GM12878 (cell line): ENCODE results near the gene PTPN2. TPM values are rescaled to one million over a fixed set of nuclear protein-coding genes. Genes with fewer than 3 reads are reported as not detected.

Source experiments
- ATAC-seq: fragments of 200-7000 bp; cut with Tn5 transposase; 3 replicates; pipeline ENCODE4 v1.9.1; 2020; ENCODE audit warnings: mild to moderate bottlenecking, moderate library complexity
- BruUV-seq: library from RNA; stranded (reverse); fragments of 400-500 nt; replicated peaks from 2 replicates; lab custom pipeline; 2021; lab: Mats Ljungman, UMichigan
- CTCF ChIA-PET: fragments of 300-600 bp; sonication (Branson Sonifier 250); formaldehyde crosslinking; extraction: SDS; loops from one replicate; lab custom pipeline; 2021; ENCODE audit warnings: inconsistent platforms; lab: Yijun Ruan, JAX
- POLR2A ChIA-PET: fragments of 350-600 bp; formaldehyde crosslinking; extraction: SDS; loops from one replicate; lab custom pipeline; 2021; ENCODE audit warnings: inconsistent platforms; lab: Charles Lee
- RAD21 ChIA-PET: fragments of 300-600 bp; sonication (Branson Sonifier 250); formaldehyde crosslinking; loops from one replicate; lab custom pipeline; 2023; ENCODE audit warnings: antibody characterized with exemption; ENCODE audit not compliant: unreplicated experiment; lab: Charles Lee
- SMC1A ChIA-PET: fragments of 300-600 bp; sonication (Branson Sonifier 250); formaldehyde crosslinking; loops from one replicate; lab custom pipeline; 2023; ENCODE audit not compliant: unreplicated experiment, uncharacterized antibody; lab: Charles Lee
- DNase-seq: peaks from one replicate; pipeline ENCODE4 v3.0.0-alpha.2; 2011; ENCODE audit warnings: low read depth, low spot score
- FAIRE-seq: peaks from 3 replicates; lab custom pipeline; 2011; peaks lifted over from hg19 to GRCh38; lab: Jason Lieb, UNC
- H2AFZ ChIP-seq: 2 replicates; pipeline ENCODE4 v1.6.0; 2011; ENCODE audit warnings: low read depth, low read length, control low read depth; ENCODE audit not compliant: control insufficient read depth
- H3K27ac ChIP-seq: 2 replicates; pipeline ENCODE4 v1.5.1; 2011; ENCODE audit warnings: control low read depth; ENCODE audit not compliant: control insufficient read depth, insufficient read depth
- H3K27me3 ChIP-seq, 2 experiments: replicated peaks in 1 of 2; 2 replicates each; pipeline versions ENCODE4 v1.6.0 to v1.6.1; 2011; ENCODE audit warnings: low read length in 1 of 2; ENCODE audit not compliant: control insufficient read depth in 2 of 2, insufficient read depth in 2 of 2
- H3K36me3 ChIP-seq, 2 experiments: 2 replicates each; pipeline ENCODE4 v1.5.1; 2011; ENCODE audit warnings: low read length in 1 of 2; ENCODE audit not compliant: control insufficient read depth in 2 of 2, insufficient read depth in 2 of 2
- H3K4me1 ChIP-seq: 2 replicates; pipeline ENCODE4 v1.6.1; 2011; ENCODE audit warnings: mild to moderate bottlenecking, low read length, moderate library complexity, mixed read lengths; ENCODE audit not compliant: control insufficient read depth, insufficient read depth
- H3K4me2 ChIP-seq: 2 replicates; pipeline ENCODE4 v1.6.0; 2011; ENCODE audit warnings: control low read depth; ENCODE audit not compliant: control insufficient read depth, insufficient read depth
- H3K4me3 ChIP-seq: fragments of 200-600 bp; sonication (generic); 2 replicates; pipeline ENCODE4 v1.5.1; 2016
- H3K79me2 ChIP-seq: 2 replicates; pipeline ENCODE4 v1.6.0; 2011; ENCODE audit warnings: low read length; ENCODE audit not compliant: control insufficient read depth, insufficient read depth
- H3K9ac ChIP-seq: 2 replicates; pipeline ENCODE4 v1.8.0; 2011; ENCODE audit warnings: low read length, control low read depth, mixed read lengths; ENCODE audit not compliant: control insufficient read depth, insufficient read depth
- H3K9me3 ChIP-seq: replicated peaks from 3 replicates; pipeline ENCODE4 v1.5.1; 2011; ENCODE audit warnings: mild to moderate bottlenecking, low read length; ENCODE audit not compliant: control insufficient read depth, insufficient read depth
- H4K20me1 ChIP-seq: 2 replicates; pipeline ENCODE4 v1.6.0; 2011; ENCODE audit not compliant: control insufficient read depth, insufficient read depth
- E4F1 ChIP-seq: fragments of 450-650 bp; IDR thresholded peaks from 2 replicates; pipeline ENCODE4 v1.6.1; 2018; ENCODE audit warnings: borderline replicate concordance, mild to moderate bottlenecking; ENCODE audit not compliant: partially characterized antibody
- ELK1 ChIP-seq: IDR thresholded peaks from 2 replicates; pipeline ENCODE4 v1.6.1; 2012; ENCODE audit warnings: low read depth, low read length, improper control_type of control experiment
- EZH2 ChIP-seq: IDR thresholded peaks from 2 replicates; pipeline ENCODE4 v1.6.1; 2012; ENCODE audit warnings: low read depth, mild to moderate bottlenecking, control low read depth, inconsistent platforms, low read length, borderline replicate concordance; ENCODE audit not compliant: control insufficient read depth
- FOS ChIP-seq: IDR thresholded peaks from 3 replicates; pipeline ENCODE4 v1.6.1; 2011; ENCODE audit warnings: borderline replicate concordance; ENCODE audit not compliant: insufficient read length; ENCODE audit errors: extremely low read depth
- GABPA ChIP-seq: IDR thresholded peaks from 2 replicates; pipeline ENCODE4 v1.6.1; 2014; ENCODE audit warnings: antibody characterized with exemption, low read depth, mild to moderate bottlenecking, inconsistent platforms
- IKZF2 ChIP-seq, 2 experiments: fragments of 450-650 bp; IDR thresholded peaks; 2 replicates each; pipeline ENCODE4 v1.6.1; 2017; ENCODE audit warnings: mild to moderate bottlenecking in 2 of 2, moderate library complexity in 2 of 2
- MAX ChIP-seq: IDR thresholded peaks from 2 replicates; pipeline ENCODE4 v1.6.1; 2012; ENCODE audit warnings: low read depth, low read length, improper control_type of control experiment
- MYB ChIP-seq: fragments of 150-350 bp; IDR thresholded peaks from 2 replicates; pipeline ENCODE4 v1.6.1; 2014; ENCODE audit warnings: mild to moderate bottlenecking, low read depth, low read length, borderline replicate concordance
- MYC ChIP-seq: IDR thresholded peaks from 2 replicates; pipeline ENCODE4 v1.6.1; 2011; ENCODE audit warnings: mild to moderate bottlenecking, low read length, moderate library complexity, inconsistent platforms; ENCODE audit not compliant: insufficient read depth, insufficient replicate concordance, insufficient read length, severe bottlenecking
- NR2C2 ChIP-seq: IDR thresholded peaks from 2 replicates; pipeline ENCODE4 v1.6.1; 2011; ENCODE audit warnings: borderline replicate concordance, low read depth; ENCODE audit not compliant: control insufficient read depth, insufficient read length
- PKNOX1 ChIP-seq: fragments of 450-650 bp; IDR thresholded peaks from 2 replicates; pipeline ENCODE4 v1.6.1; 2016; ENCODE audit warnings: mild to moderate bottlenecking
- PML ChIP-seq: IDR thresholded peaks from 2 replicates; pipeline ENCODE4 v1.6.1; 2012; ENCODE audit warnings: low read length, inconsistent platforms
- RAD21 ChIP-seq: IDR thresholded peaks from 2 replicates; pipeline ENCODE4 v1.6.1; 2011; ENCODE audit warnings: mild to moderate bottlenecking, low read depth, low read length, moderate library complexity; ENCODE audit not compliant: insufficient read depth
- SIX5 ChIP-seq: IDR thresholded peaks from 2 replicates; pipeline ENCODE4 v1.6.1; 2011; ENCODE audit warnings: mild to moderate bottlenecking, low read depth, low read length, moderate library complexity; ENCODE audit not compliant: severe bottlenecking
- SMAD1 ChIP-seq: fragments of 450-650 bp; IDR thresholded peaks from 2 replicates; pipeline ENCODE4 v1.6.1; 2018; ENCODE audit warnings: mild to moderate bottlenecking, low read depth; ENCODE audit not compliant: partially characterized antibody
- SMARCA5 ChIP-seq: fragments of 450-650 bp; IDR thresholded peaks from 2 replicates; pipeline ENCODE4 v1.6.1; 2017; ENCODE audit warnings: mild to moderate bottlenecking
- YY1 ChIP-seq: IDR thresholded peaks from 2 replicates; pipeline ENCODE4 v1.6.1; 2011; ENCODE audit warnings: low read depth, mild to moderate bottlenecking, low read length
- ZNF274 ChIP-seq: IDR thresholded peaks from one replicate; pipeline ENCODE4 v1.8.0; 2011; ENCODE audit not compliant: insufficient read length, insufficient read depth
- WGBS: methylation state at CpG from one replicate; pipeline ENCODE4 v1.1.6; 2016; ENCODE audit warnings: low lambda C conversion rate; ENCODE audit not compliant: insufficient replicate concordance, insufficient coverage; ENCODE audit errors: missing lambda C conversion rate; 5-methylcytosine and 5-hydroxymethylcytosine counted together
- in situ Hi-C: fragments of 300-500 bp; cut with MboI; formaldehyde crosslinking; loops from 9 replicates; pipeline ENCODE4 v1.14.3; 2018; ENCODE audit warnings: mixed read lengths
- intact Hi-C: fragments of 100-400 bp; cut with micrococcal nuclease; formaldehyde crosslinking; loops from one replicate; pipeline ENCODE4 v1.14.2; 2022; ENCODE audit not compliant: unreplicated experiment
- polyA plus RNA-seq, 11 experiments: library from polyadenylated mRNA; depleted of rRNA in 4 of 11; unstranded in 6 of 11; stranded (reverse) in 5 of 11; fragments of >200 nt; fragmentation: Nextera tagmentation in 4 of 11; fragmentation: Illumina TruSeq in 1 of 11; extraction: Ambion mirVana in 4 of 11; extraction: Trizol in 1 of 11; gene quantifications; 1 replicate in 1 of 11; 2 replicates in 10 of 11; pipeline versions ENCODE4 v1.2.1 to v1.2.3, GENCODE V29; 2011 to 2016; ENCODE audit warnings: inconsistent platforms in 2 of 11, missing spikeins in 2 of 11, low read depth in 1 of 11
- total RNA-seq, 4 experiments: library from RNA; depleted of rRNA in 3 of 4; stranded (reverse); fragments of >200 nt in 3 of 4; fragmentation: Illumina TruSeq in 1 of 4; extraction: Trizol in 1 of 4; gene quantifications; 2 replicates each; pipeline versions ENCODE4 v1.2.1 to v1.2.3, GENCODE V29; 2013 to 2021

PTPN2 gene
- total and polyA plus RNA-seq, 10 of the 15 experiments (the other 5 are each of a cell fraction or from before 2014, with no cell fraction given) = 46.5 to 86.7 (median 64.6) TPM

- Histone ChIP-seq H3K9ac (no peak overlapping the region), H3K4me2 (no peak overlapping the region), H3K4me1 (no peaks in the 10 kb centered on the region), H3K27me3 (no peaks in the 10 kb centered on the region; a peak in 1 of 4 replicates), H2AFZ (no peak overlapping the region), H3K79me2 (no peaks in the 10 kb centered on the region), H3K27ac (no peak overlapping the region), H3K9me3 (no peaks in the 10 kb centered on the region), H4K20me1 (no peaks in the 10 kb centered on the region), H3K4me3 (no peak overlapping the region), H3K36me3 (no peaks in the 10 kb centered on the region)
- ChIA-PET SMC1A (no interaction called here), POLR2A (no interaction called here), RAD21 (no interaction called here), CTCF (no interaction called here)
- FAIRE-seq (no peak), ATAC-seq (no peak), DNase-seq (no peak)
- intact Hi-C loops (no loop called here), in situ Hi-C loops (no loop called here)
- 83% methylated on average over 22 of the region's 54 CpGs for WGBS
- BruUV-seq = no TSS peak
- TF ChIP-seq PML (no peak), E4F1 (no peak), SIX5 (no peak), SMARCA5 (no peak), YY1 (no peak), PKNOX1 (no peak), MYC (no peak), MYB (no peak), ELK1 (no peak), NR2C2 (no peak), EZH2 (no peak), RAD21 (no peak), GABPA (no peak), MAX (no peak), ZNF274 (no peak), SMAD1 (no peak), IKZF2 (IDR thresholded peaks at IDR 0.05) (no peak), FOS (no peak)
Observed at GRCh38 chr18:12776821-12777471, 107.1 kb downstream of the PTPN2 start.
